Naive thymus-derived CD8-positive, alpha-beta T cell (primary cell): ENCODE results near the gene ANKRD13D. TPM values are rescaled to one million over a fixed set of nuclear protein-coding genes. Genes with fewer than 3 reads are reported as not detected.
A peak's percentile ranks its signal among the peaks of the same experiment; 100 is the strongest.

ENCODE experiments used
- ATAC-seq, 2 donors: fragments of 150-1000 bp; cut with Tn5 transposase in 1 of 2; sonication (Bioruptor Pico), chemical (Tn5 transposase) in 1 of 2; 1 replicate in 1 of 2; 2 replicates in 1 of 2; pipeline ENCODE4 v1.10.0; 2021; ENCODE audit warnings: mild to moderate bottlenecking in 2 of 2, moderate library complexity in 2 of 2
- POLR2A ChIA-PET: fragments of 350-600 bp; sonication (Branson Sonifier 250); formaldehyde crosslinking; loops from one replicate; lab custom pipeline; 2021; ENCODE audit warnings: antibody characterized with exemption; lab: Charles Lee
- DNase-seq, 10 donors: peaks; one replicate each; pipeline versions ENCODE4 v3.0.0 to v3.0.0-alpha.2; 2020 to 2022
- H3K27ac Mint-ChIP-seq, 10 donors: one replicate each; pipeline ENCODE4 v1.8.0; 2020 to 2022; ENCODE audit warnings: mild to moderate bottlenecking in 10 of 10, mixed read lengths in 10 of 10, moderate library complexity in 4 of 10, inconsistent platforms in 1 of 10
- H3K27me3 Mint-ChIP-seq, 5 donors: one replicate each; pipeline ENCODE4 v1.8.0; 2021 to 2022; ENCODE audit warnings: mixed read lengths in 5 of 5
- H3K36me3 Mint-ChIP-seq, 3 donors: one replicate each; pipeline ENCODE4 v1.8.0; 2020 to 2022; ENCODE audit warnings: mixed read lengths in 3 of 3, mild to moderate bottlenecking in 2 of 3, inconsistent platforms in 1 of 3
- H3K4me1 Mint-ChIP-seq, 4 donors: one replicate each; pipeline ENCODE4 v1.8.0; 2021 to 2022; ENCODE audit warnings: mixed read lengths in 4 of 4
- H3K4me3 Mint-ChIP-seq, 10 donors: one replicate each; pipeline ENCODE4 v1.8.0; 2020 to 2022; ENCODE audit warnings: mild to moderate bottlenecking in 10 of 10, mixed read lengths in 10 of 10, moderate library complexity in 6 of 10, inconsistent platforms in 1 of 10
- H3K9me3 Mint-ChIP-seq, 9 donors: one replicate each; pipeline ENCODE4 v1.8.0; 2020 to 2022; ENCODE audit warnings: mixed read lengths in 9 of 9, mild to moderate bottlenecking in 3 of 9, inconsistent platforms in 1 of 9, moderate library complexity in 1 of 9
- polyA plus RNA-seq, 3 donors: library from polyadenylated mRNA; unstranded; fragments of 300-500 nt; fragmentation: Illumina TruSeq; gene quantifications; one replicate each; pipeline ENCODE4 v1.2.3, GENCODE V29; 2021
- total RNA-seq, 8 experiments: library from RNA in 2 of 8; stranded (reverse) in 2 of 8; gene quantifications; one replicate each; pipeline ENCODE4 v1.2.3 and lab custom pipeline; 2021 to 2026

Gene ANKRD13D
- total and polyA plus RNA-seq, 5 experiments from 2014 or later: 6.0 to 206 (median 18.3) TPM

GRCh38 chr11:67262731-67263675 is 26.1 kb upstream of the ANKRD13D start:
- no peaks in the 10 kb centered on the region for H3K9me3 Mint-ChIP-seq
- H3K27me3 Mint-ChIP-seq: no peaks in the 10 kb centered on the region
- H3K27ac Mint-ChIP-seq: peak overlapping the region; percentile 53 to 92 (median 77)
- peaks cover 27 to 51% (median 44%) of the 10 kb centered on the region in 4 donors for H3K4me1 Mint-ChIP-seq
- peaks cover 2 to 9% (median 8%) of the 10 kb centered on the region in 3 donors for H3K36me3 Mint-ChIP-seq
- POLR2A ChIA-PET: interaction anchor here (1.3 to 35.0 kb wide), 8 partner anchors 9 to 129 kb away, joined by 3 to 2293 read pairs (median 17); partner anchors contain the start of genes ANKRD13D, POLD4, RAD9A and SSH3
- H3K4me3 Mint-ChIP-seq: peak overlapping the region; percentile 46 to 93 (median 67)
- peak; percentile 39 to 82 (median 68) for DNase-seq
- ATAC-seq: peak; percentile 43 to 46

GRCh38 chr11:67264260-67264659 is 24.8 kb upstream of the ANKRD13D start:
- ATAC-seq (no peak), DNase-seq (peak in 1 of 10 donors; percentile 18)
- H3K4me1 Mint-ChIP-seq: peaks cover 27 to 58% (median 53%) of the 10 kb centered on the region in 4 donors
- peaks cover 4 to 17% (median 12%) of the 10 kb centered on the region in 3 donors for H3K36me3 Mint-ChIP-seq
- peak overlapping the region in 9 of 10 donors; percentile 36 to 98 (median 63) for H3K4me3 Mint-ChIP-seq
- POLR2A ChIA-PET: interaction anchor here (0.8 to 35.0 kb wide), 3 partner anchors 24 to 89 kb away, joined by 3 to 2293 read pairs (median 30); partner anchors contain the start of genes ANKRD13D and SSH3
- no peaks in the 10 kb centered on the region for H3K9me3 Mint-ChIP-seq
- no peaks in the 10 kb centered on the region for H3K27me3 Mint-ChIP-seq
- peak overlapping the region in 7 of 10 donors; percentile 49 to 90 (median 82) for H3K27ac Mint-ChIP-seq

GRCh38 chr11:67264877-67265632 is 24.0 kb upstream of the ANKRD13D start:
- Mint-ChIP-seq H3K4me3 (peak overlapping the region; percentile 61 to 98 (median 78)), H3K27ac (peak overlapping the region; percentile 78 to 90 (median 88)), H3K36me3 (peaks cover 4 to 17% (median 12%) of the 10 kb centered on the region in 3 donors), H3K9me3 (no peaks in the 10 kb centered on the region), H3K4me1 (peaks cover 28 to 61% (median 58%) of the 10 kb centered on the region in 4 donors), H3K27me3 (no peaks in the 10 kb centered on the region)
- POLR2A ChIA-PET: interaction anchor here (0.8 to 35.0 kb wide), 6 partner anchors 11 to 762 kb away, joined by 3 to 2293 read pairs (median 3); partner anchors contain the start of genes ANKRD13D and SSH3
- ATAC-seq (no peak), DNase-seq (peak in 1 of 10 donors; percentile 61)

GRCh38 chr11:67265633-67266448 is 23.3 kb upstream of the ANKRD13D start:
- H3K36me3 Mint-ChIP-seq: peaks cover 4 to 25% (median 17%) of the 10 kb centered on the region in 3 donors
- ATAC-seq: peak; percentile 43 to 49
- DNase-seq: peak; percentile 57 to 84 (median 79)
- no peaks in the 10 kb centered on the region for H3K9me3 Mint-ChIP-seq
- H3K27ac Mint-ChIP-seq: peak overlapping the region; percentile 70 to 90 (median 88)
- POLR2A ChIA-PET: interaction anchor here (0.9 to 35.0 kb wide), 9 partner anchors 11 to 763 kb away, joined by 3 to 2293 read pairs (median 10); partner anchors contain the start of genes ANKRD13D, POLD4, PPP1CA and SSH3
- H3K4me3 Mint-ChIP-seq: peak overlapping the region; percentile 74 to 98 (median 81)
- peaks cover 36 to 68% (median 65%) of the 10 kb centered on the region in 4 donors for H3K4me1 Mint-ChIP-seq
- H3K27me3 Mint-ChIP-seq: no peaks in the 10 kb centered on the region

GRCh38 chr11:67266449-67267187 is 22.5 kb upstream of the ANKRD13D start, which contains the start of gene GRK2:
GRK2 (plus strand) TSS chr11:67266473; CDS start chr11:67266700, 227 bp downstream.
- peak; percentile 33 to 35 for ATAC-seq

GRCh38 chr11:67267188-67268080 is 21.7 kb upstream of the ANKRD13D start:
- no peaks in the 10 kb centered on the region for H3K9me3 Mint-ChIP-seq
- DNase-seq (peak in 3 of 10 donors; percentile 47 to 71 (median 49)), ATAC-seq (peak; percentile 2 to 13)
- no peaks in the 10 kb centered on the region for H3K27me3 Mint-ChIP-seq
- H3K36me3 Mint-ChIP-seq: peaks cover 4 to 26% (median 17%) of the 10 kb centered on the region in 3 donors
- POLR2A ChIA-PET: interaction anchor here (0.6 to 35.0 kb wide), 18 partner anchors 13 to 217 kb away, joined by 3 to 2293 read pairs (median 5); partner anchors contain the start of genes ANKRD13D, POLD4, PPP1CA and PTPRCAP
- H3K4me1 Mint-ChIP-seq: peaks cover 42 to 74% (median 70%) of the 10 kb centered on the region in 4 donors
- H3K4me3 Mint-ChIP-seq: peak overlapping the region; percentile 92 to 98 (median 97)
- peak overlapping the region; percentile 95 to 100 (median 96) for H3K27ac Mint-ChIP-seq

More at GRCh38 chr11:67266449-67267187, 22.5 kb upstream of the ANKRD13D start, which contains the start of gene GRK2:
- Mint-ChIP-seq H3K4me1 (peaks cover 43 to 73% (median 70%) of the 10 kb centered on the region in 4 donors), H3K36me3 (peaks cover 4 to 26% (median 17%) of the 10 kb centered on the region in 3 donors), H3K27ac (peak within 1 kb of the TSS; percentile 95 to 100 (median 96)), H3K4me3 (peak within 1 kb of the TSS; percentile 92 to 98 (median 97)), H3K9me3 (no peaks in the 10 kb centered on the region), H3K27me3 (no peaks in the 10 kb centered on the region)
- POLR2A ChIA-PET: interaction anchor here (1.0 to 35.0 kb wide), 7 partner anchors 12 to 143 kb away, joined by 5 to 2293 read pairs (median 17); partner anchors contain the start of genes ANKRD13D, POLD4, PPP1CA and SSH3
- peak in 3 of 10 donors; percentile 47 to 71 (median 52) for DNase-seq

GRCh38 chr11:67268081-67268961 is 20.8 kb upstream of the ANKRD13D start:
- H3K27me3 Mint-ChIP-seq: no peaks in the 10 kb centered on the region
- ATAC-seq (peak; percentile 26 to 44), DNase-seq (peak in 8 of 10 donors; percentile 57 to 82 (median 64))
- H3K36me3 Mint-ChIP-seq: peaks cover 4 to 27% (median 17%) of the 10 kb centered on the region in 3 donors
- H3K9me3 Mint-ChIP-seq: no peaks in the 10 kb centered on the region
- peak overlapping the region; percentile 95 to 100 (median 96) for H3K27ac Mint-ChIP-seq
- POLR2A ChIA-PET: interaction anchor here (0.9 to 35.0 kb wide), 15 partner anchors 13 to 216 kb away, joined by 3 to 2293 read pairs (median 5); partner anchors contain the start of genes ANKRD13D, POLD4, PPP1CA and PTPRCAP
- peaks cover 34 to 74% (median 70%) of the 10 kb centered on the region in 4 donors for H3K4me1 Mint-ChIP-seq
- H3K4me3 Mint-ChIP-seq: peak overlapping the region; percentile 92 to 98 (median 97)

- H3K9me3 Mint-ChIP-seq: no peaks in the 10 kb centered on the region
- DNase-seq: no peak
- H3K27me3 Mint-ChIP-seq: no peaks in the 10 kb centered on the region
- H3K36me3 Mint-ChIP-seq: peaks cover 4 to 30% (median 17%) of the 10 kb centered on the region in 3 donors
- peak overlapping the region; percentile 95 to 100 (median 96) for H3K27ac Mint-ChIP-seq
- H3K4me1 Mint-ChIP-seq: peaks cover 34 to 76% (median 69%) of the 10 kb centered on the region in 4 donors
- no peak for ATAC-seq
- POLR2A ChIA-PET: interaction anchor here (1.0 to 35.0 kb wide), 4 partner anchors 29 to 83 kb away, joined by 4 to 2293 read pairs (median 36); partner anchors contain the start of genes ANKRD13D, POLD4 and SSH3
- peak overlapping the region; percentile 92 to 98 (median 97) for H3K4me3 Mint-ChIP-seq
These were observed 20.2 kb upstream of the ANKRD13D start for GRCh38 chr11:67268962-67269268.
